GM10248 (cell line): ENCODE results near the gene HSPA2.
A peak's percentile ranks its signal among the peaks of the same experiment; 100 is the strongest.
"Not testable (repeated sequence)": the region's sequence is repeated elsewhere in the genome, so short reads cannot be mapped to it uniquely, and the experiment has no call there.

Experiments
- CTCF ChIA-PET: fragments of 300-600 bp; sonication (Branson Sonifier 250); formaldehyde crosslinking; extraction: SDS; loops from one replicate; lab custom pipeline; 2021; ENCODE audit warnings: antibody characterized with exemption; lab: Yijun Ruan, JAX
- POLR2A ChIA-PET: fragments of 350-650 bp; sonication (Branson Sonifier 250); formaldehyde crosslinking; extraction: SDS; loops from one replicate; lab custom pipeline; 2020; ENCODE audit warnings: antibody characterized with exemption; lab: Yijun Ruan, JAX
- DNase-seq: peaks from one replicate; pipeline ENCODE4 v3.0.0; 2012; ENCODE audit errors: extremely low spot score
- TF ChIP-seq, protein P1 (sequence below): IDR thresholded peaks from 2 replicates; pipeline ENCODE4 v1.5.1; 2012; ENCODE audit warnings: mild to moderate bottlenecking, low read depth; ENCODE audit errors: extremely low read depth, missing control alignments, control extremely low read depth

HSPA2 gene

DNA sequence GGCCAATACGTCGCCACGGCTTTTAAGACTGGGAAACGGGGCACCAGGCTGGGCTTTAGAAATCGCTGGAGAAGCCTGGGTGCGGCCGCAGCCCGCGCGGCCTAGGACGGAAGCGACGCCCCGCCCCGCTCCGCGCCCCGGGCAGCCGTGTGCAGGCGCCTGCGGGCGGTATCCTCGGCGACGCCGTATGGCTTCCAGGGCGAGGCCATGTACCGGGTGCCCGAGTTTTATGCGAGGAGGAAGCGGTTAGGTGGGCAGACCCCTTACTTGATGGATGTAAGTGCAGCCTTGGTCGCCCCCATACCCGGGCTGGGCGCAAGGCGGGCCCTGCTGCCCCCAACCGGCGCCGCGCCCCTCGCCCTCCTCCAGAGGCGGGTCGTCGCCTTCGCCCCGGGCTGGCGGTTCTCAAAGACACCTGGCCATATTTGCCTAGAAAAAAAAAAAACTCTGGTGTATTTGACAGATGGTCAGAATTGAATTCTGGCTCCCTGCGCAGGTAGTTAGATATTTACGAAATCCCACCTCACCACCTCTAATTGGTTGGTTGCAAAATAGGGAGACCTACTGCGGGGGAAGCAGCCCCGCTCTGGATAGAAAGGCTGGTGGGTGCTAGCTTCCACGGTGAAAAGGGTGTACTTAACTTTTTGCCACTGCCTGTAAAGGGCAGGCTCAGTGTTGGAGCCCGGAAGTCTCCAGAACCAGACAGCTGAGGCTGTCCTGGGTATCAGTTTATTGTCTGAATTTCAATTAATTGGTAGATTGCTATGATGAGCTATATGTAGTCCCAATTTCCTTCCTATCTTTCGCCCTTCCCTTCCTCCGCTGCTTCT lies 9.5 kb downstream of the HSPA2 start, which contains the start of gene PPP1R36:
PPP1R36 (plus strand) TSS at position 171 of the 830 bp plus-strand sequence; CDS start at position 208, 37 bp downstream.
- POLR2A ChIA-PET, result interaction anchor here (1.3 kb wide), 1 partner anchor 9 kb away, joined by 3 read pairs; the partner anchor contains the start of gene HSPA2
- TF ChIP-seq, protein P1, sequence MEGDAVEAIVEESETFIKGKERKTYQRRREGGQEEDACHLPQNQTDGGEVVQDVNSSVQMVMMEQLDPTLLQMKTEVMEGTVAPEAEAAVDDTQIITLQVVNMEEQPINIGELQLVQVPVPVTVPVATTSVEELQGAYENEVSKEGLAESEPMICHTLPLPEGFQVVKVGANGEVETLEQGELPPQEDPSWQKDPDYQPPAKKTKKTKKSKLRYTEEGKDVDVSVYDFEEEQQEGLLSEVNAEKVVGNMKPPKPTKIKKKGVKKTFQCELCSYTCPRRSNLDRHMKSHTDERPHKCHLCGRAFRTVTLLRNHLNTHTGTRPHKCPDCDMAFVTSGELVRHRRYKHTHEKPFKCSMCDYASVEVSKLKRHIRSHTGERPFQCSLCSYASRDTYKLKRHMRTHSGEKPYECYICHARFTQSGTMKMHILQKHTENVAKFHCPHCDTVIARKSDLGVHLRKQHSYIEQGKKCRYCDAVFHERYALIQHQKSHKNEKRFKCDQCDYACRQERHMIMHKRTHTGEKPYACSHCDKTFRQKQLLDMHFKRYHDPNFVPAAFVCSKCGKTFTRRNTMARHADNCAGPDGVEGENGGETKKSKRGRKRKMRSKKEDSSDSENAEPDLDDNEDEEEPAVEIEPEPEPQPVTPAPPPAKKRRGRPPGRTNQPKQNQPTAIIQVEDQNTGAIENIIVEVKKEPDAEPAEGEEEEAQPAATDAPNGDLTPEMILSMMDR, result no peak
- peak; percentile 35 for DNase-seq
- CTCF ChIA-PET, result interaction anchor here (0.9 to 1.9 kb wide), 4 partner anchors 8 to 87 kb away, joined by 3 to 8 read pairs (median 4); partner anchors contain the start of gene HSPA2

DNA sequence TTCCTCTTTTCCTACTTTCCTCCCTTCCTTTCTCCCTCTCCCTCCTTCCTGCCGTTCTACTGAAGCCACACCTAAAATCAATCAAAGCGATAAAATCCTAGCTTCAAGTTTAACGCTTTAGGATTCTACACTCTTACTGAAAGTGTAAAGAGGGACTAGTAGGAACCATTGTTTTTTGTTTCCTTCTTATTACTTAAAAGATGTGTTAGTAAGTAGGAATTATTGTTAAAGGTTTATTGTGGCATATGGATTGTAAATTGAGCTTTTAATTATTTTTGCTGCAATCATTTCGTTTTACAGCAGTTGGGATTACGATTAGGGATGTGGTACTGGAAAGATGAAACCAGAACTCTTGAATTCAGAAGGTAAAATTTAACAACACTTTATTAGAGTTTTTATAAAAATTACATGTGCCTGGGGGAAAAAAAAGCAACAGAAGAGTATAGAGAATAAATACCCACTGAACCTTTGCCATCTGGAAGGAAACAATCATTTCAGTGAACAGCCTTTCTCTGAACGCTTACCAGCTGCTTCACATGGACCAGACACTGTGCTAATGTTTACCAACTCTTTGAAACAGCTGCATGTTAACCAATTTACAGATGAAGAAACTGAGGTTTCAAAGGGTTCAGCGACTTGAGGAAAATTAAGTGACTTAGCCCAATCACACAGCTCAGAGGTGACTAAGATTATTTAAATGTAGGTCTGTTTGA lies 10.2 kb downstream of the HSPA2 start:
- TF ChIP-seq, protein P1, result no peak
- no peak for DNase-seq
- ChIA-PET POLR2A (interaction anchor here (1.3 kb wide), 1 partner anchor 10 kb away, joined by 3 read pairs; the partner anchor contains the start of gene HSPA2), CTCF (interaction anchor here (0.7 to 1.9 kb wide), 5 partner anchors 9 to 86 kb away, joined by 3 to 8 read pairs (median 3); partner anchors contain the start of gene HSPA2)

DNA sequence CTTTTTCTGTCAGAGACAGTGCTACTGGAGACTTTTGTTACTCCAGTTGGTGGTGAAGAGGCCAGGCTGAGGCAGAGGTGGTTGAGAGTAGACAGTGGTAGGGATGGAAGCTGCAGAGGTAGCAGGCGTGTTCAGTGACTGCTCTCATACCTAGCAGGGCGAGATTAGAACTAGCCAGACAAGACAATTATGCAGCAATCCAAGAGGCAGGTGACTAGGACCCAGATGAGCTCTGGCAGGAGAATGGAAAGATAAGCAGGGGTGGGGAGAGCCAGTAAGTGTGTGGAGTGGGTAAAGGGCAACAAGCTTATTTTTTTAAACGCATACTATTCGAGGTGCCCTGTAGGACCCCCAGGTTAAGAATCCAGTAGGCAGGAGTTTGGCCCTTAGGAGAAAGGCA lies 14.0 kb downstream of the HSPA2 start:
- CTCF ChIA-PET, result interaction anchor here (1.2 to 1.5 kb wide), 2 partner anchors 75 to 83 kb away, joined by 3 to 5 read pairs; no protein-coding TSS in a partner anchor
- TF ChIP-seq, protein P1, result no peak
- DNase-seq, result no peak
- POLR2A ChIA-PET, result no interaction called here

DNA sequence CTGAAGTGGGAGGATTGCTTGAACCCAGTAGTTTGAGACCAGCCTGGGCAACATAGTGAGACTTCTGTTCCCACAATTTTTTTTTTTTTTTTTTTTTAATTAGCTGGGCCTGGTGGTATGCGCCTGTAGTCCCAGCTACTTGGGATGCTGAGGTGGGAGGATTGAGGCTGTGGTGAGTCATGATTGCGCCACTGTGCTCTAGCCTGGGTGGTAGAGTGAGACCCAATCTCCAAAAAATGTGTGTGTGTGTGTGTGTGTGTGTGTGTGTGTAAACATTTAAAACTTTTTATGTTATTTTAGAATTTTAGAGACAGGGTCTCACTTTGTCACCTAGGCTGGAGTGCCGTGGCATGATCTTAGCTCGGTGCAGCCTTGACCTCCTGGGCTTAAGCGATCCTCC lies 16.0 kb downstream of the HSPA2 start:
- TF ChIP-seq, protein P1, result no peak
- ChIA-PET POLR2A (no interaction called here), CTCF (interaction anchor here (0.7 kb wide), 1 partner anchor 13 kb away, joined by 5 read pairs; no protein-coding TSS in a partner anchor)
- no peak for DNase-seq

DNA sequence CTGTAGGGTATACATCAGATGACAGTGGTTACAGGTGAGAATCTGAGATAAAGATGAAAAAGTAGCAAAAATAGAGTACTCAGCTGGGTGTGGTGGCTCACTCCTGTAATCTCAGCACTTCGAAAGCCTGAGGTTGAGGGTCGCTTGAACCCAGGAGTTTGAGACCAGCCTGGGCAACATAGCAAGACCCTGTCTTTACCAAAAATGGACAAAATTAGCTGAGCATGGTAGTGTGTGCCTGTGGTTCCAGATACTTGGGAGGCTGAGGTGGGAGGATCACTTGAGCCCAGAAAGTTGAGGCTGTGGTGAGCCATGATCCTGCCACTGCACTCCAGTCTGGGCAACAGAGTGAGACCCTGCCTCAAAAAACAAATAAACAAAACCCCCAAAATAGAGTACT lies 17.7 kb downstream of the HSPA2 start:
- DNase-seq, POLR2A ChIA-PET: not testable (repeated sequence)
- CTCF ChIA-PET, result interaction anchor here (1.5 kb wide), 1 partner anchor 78 kb away, joined by 6 read pairs; no protein-coding TSS in a partner anchor

DNA sequence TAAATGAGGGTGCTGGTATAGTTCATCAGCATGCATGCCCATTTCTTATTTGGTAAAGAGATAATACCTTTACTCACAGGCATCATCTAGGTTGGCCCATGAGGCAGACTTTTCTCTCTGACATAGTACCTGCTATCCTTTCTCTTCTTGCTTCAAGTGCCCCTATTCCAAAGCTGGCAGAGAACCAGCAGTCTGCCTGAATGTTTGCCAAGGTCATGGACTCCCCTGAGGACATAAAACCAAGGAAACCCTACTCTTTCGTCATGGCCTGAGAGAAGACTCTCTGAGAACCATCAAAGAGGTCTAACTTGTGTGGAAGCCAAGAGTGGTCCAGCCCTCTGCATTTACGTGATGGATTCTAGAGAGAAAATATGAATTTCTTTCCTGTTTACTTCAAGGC lies 21.1 kb downstream of the HSPA2 start:
- POLR2A ChIA-PET, result no interaction called here
- TF ChIP-seq, protein P1, result no peak
- CTCF ChIA-PET, result no interaction called here
- no peak for DNase-seq
